Measurements from ENCODE around the gene SIK3.

The SIK3 gene

GRCh38 chr11:116857936-116858335, 240.3 kb downstream of the SIK3 start:
- DNase-seq = no peak

GRCh38 chr11:116857316-116857715, 240.9 kb downstream of the SIK3 start:
- DNase-seq = no peak

- DNase-seq = no peak
These were observed 241.8 kb downstream of the SIK3 start for GRCh38 chr11:116856423-116856822.

- no peak for DNase-seq
These were observed 242.8 kb downstream of the SIK3 start for GRCh38 chr11:116855413-116855812.

- DNase-seq = no peak
These were observed 244.7 kb downstream of the SIK3 start for GRCh38 chr11:116853461-116854073.

GRCh38 chr11:116852261-116853031, 245.8 kb downstream of the SIK3 start:
- no peak for DNase-seq

GRCh38 chr11:116851626-116852025, 246.6 kb downstream of the SIK3 start:
- no peak for DNase-seq

- DNase-seq = no peak
These were observed 248.7 kb downstream of the SIK3 start for GRCh38 chr11:116849486-116849885.

GRCh38 chr11:116849060-116849459, 249.2 kb downstream of the SIK3 start:
- no peak for DNase-seq

- DNase-seq = no peak
These were observed 250.6 kb downstream of the SIK3 start for GRCh38 chr11:116847612-116848011.

GRCh38 chr11:116844722-116845121, 253.5 kb downstream of the SIK3 start:
- DNase-seq = no peak

- DNase-seq = no peak
These were observed 254.6 kb downstream of the SIK3 start for GRCh38 chr11:116843661-116844060.

- no peak for DNase-seq
These were observed 255.3 kb downstream of the SIK3 start for GRCh38 chr11:116842909-116843308.

GRCh38 chr11:116842117-116842516, 256.1 kb downstream of the SIK3 start:
- DNase-seq = no peak

- no peak for DNase-seq
These were observed 257.4 kb downstream of the SIK3 start for GRCh38 chr11:116840746-116841296.

GRCh38 chr11:116840224-116840745, 257.9 kb downstream of the SIK3 start:
- DNase-seq = no peak

GRCh38 chr11:116838321-116839084, 259.7 kb downstream of the SIK3 start:
- DNase-seq = no peak

- DNase-seq = no peak
These were observed 260.8 kb downstream of the SIK3 start, which contains the start of gene APOA1 for GRCh38 chr11:116837231-116838091. Gene APOA1 (minus strand): TSS chr11:116837622. CDS start chr11:116837387, 235 bp downstream.

- DNase-seq = no peak
These were observed 261.6 kb downstream of the SIK3 start for GRCh38 chr11:116836632-116836991.

- DNase-seq = peak; percentile 85 to 89
These were observed 262.2 kb downstream of the SIK3 start for GRCh38 chr11:116835791-116836631.

Measured in NCI-H1930 (cell line).